SU-DHL-6 (cell line): ENCODE results near the gene AK6.
"Not testable (repeated sequence)": the region's sequence is repeated elsewhere in the genome, so short reads cannot be mapped to it uniquely, and the experiment has no call there.

Experiments
- H2AFZ ChIP-seq: fragments of 200-600 bp; sonication (generic); 2 replicates; pipeline ENCODE4 v1.6.1; 2014; ENCODE audit warnings: low read depth, mild to moderate bottlenecking, moderate library complexity, mixed read lengths, antibody characterized with exemption, low read length; ENCODE audit not compliant: severe bottlenecking
- H3F3A ChIP-seq: fragments of 200-600 bp; shearing (Covaris generic); 2 replicates; pipeline ENCODE4 v1.6.0; 2016; ENCODE audit warnings: antibody characterized with exemption, mild to moderate bottlenecking; ENCODE audit not compliant: insufficient read depth
- H3K27ac ChIP-seq: fragments of 200-600 bp; sonication (generic); 2 replicates; pipeline ENCODE4 v1.5.1; 2016; ENCODE audit warnings: low read depth, mild to moderate bottlenecking, low read length, moderate library complexity, mixed read lengths
- H3K27me3 ChIP-seq: fragments of 200-600 bp; sonication (generic), shearing (Covaris generic); 2 replicates; pipeline ENCODE4 v1.6.0; 2014; ENCODE audit warnings: mild to moderate bottlenecking, low read length
- H3K36me3 ChIP-seq: fragments of 200-600 bp; sonication (generic); 2 replicates; pipeline ENCODE4 v1.6.1; 2014; ENCODE audit warnings: mild to moderate bottlenecking, low read length, mixed read lengths
- H3K4me2 ChIP-seq: fragments of 300-600, 200-600 bp; shearing (Covaris generic), sonication (generic); 2 replicates; pipeline ENCODE4 v1.6.0; 2014; ENCODE audit warnings: low read length, low read depth, mild to moderate bottlenecking; ENCODE audit not compliant: poor library complexity, severe bottlenecking
- H3K4me3 ChIP-seq: fragments of 200-600 bp; sonication (generic); 2 replicates; pipeline ENCODE4 v1.5.1; 2014; ENCODE audit warnings: antibody characterized with exemption, low read length, mild to moderate bottlenecking, mixed read lengths; ENCODE audit not compliant: insufficient read depth, poor library complexity, severe bottlenecking
- H3K79me2 ChIP-seq: fragments of 200-600 bp; sonication (generic); 2 replicates; pipeline ENCODE4 v1.6.1; 2014; ENCODE audit warnings: mild to moderate bottlenecking, low read length, moderate library complexity; ENCODE audit not compliant: insufficient read depth
- H3K9ac ChIP-seq: fragments of 200-600 bp; sonication (generic); 2 replicates; pipeline ENCODE4 v1.7.0; 2014; ENCODE audit warnings: mild to moderate bottlenecking, low read length
- H3K9me2 ChIP-seq: fragments of 200-600 bp; sonication (generic); replicated peaks from 2 replicates; pipeline ENCODE4 v1.6.1; 2014; ENCODE audit warnings: low read length; ENCODE audit not compliant: insufficient read depth
- H3K9me3 ChIP-seq: fragments of 200-600 bp; sonication (generic); 2 replicates; pipeline ENCODE4 v1.6.1; 2014; ENCODE audit warnings: low read length, mixed read lengths; ENCODE audit not compliant: insufficient read depth
- H4K20me1 ChIP-seq: fragments of 200-600 bp; sonication (generic); 2 replicates; pipeline ENCODE4 v1.6.1; 2014; ENCODE audit warnings: low read depth, mild to moderate bottlenecking, antibody characterized with exemption, low read length, moderate library complexity, mixed read lengths
- EZH2phosphoT487 ChIP-seq: fragments of 200-600 bp; sonication (generic), shearing (Covaris generic); conservative IDR thresholded peaks from 2 replicates; pipeline ENCODE4 v1.6.1; 2018; ENCODE audit warnings: mild to moderate bottlenecking, antibody characterized with exemption, low read length, moderate library complexity, mixed read lengths
- TF ChIP-seq, protein P1 (sequence below): fragments of 200-600 bp; sonication (generic); IDR thresholded peaks from one replicate; pipeline ENCODE4 v1.5.1; 2017; ENCODE audit warnings: antibody characterized with exemption, mild to moderate bottlenecking, low read length, moderate library complexity; ENCODE audit not compliant: insufficient read depth, poor library complexity, severe bottlenecking

The AK6 gene

GRCh38 chr5:69372394-69372793 is 3.1 kb upstream of the AK6 start:
- Histone ChIP-seq H4K20me1 (peaks cover 3% of the 10 kb centered on the region; the same call in 1 of the 2 replicates), H3K27me3 (no peaks in the 10 kb centered on the region), H3K36me3 (peaks cover 8% of the 10 kb centered on the region; the same call in 1 of the 2 replicates), H3K27ac (peak overlapping the region; percentile 93), H3K9me3 (no peaks in the 10 kb centered on the region), H3K79me2 (peaks cover 78% of the 10 kb centered on the region), H2AFZ (no peak overlapping the region), H3K9ac (peak overlapping the region; percentile 91), H3K9me2 (no peaks in the 10 kb centered on the region), H3K4me2 (peak overlapping the region; percentile 93), H3K4me3 (peak overlapping the region; percentile 71), H3F3A (peaks cover 40% of the 10 kb centered on the region)
- TF ChIP-seq EZH2phosphoT487: no peak
- TF ChIP-seq, protein P1, sequence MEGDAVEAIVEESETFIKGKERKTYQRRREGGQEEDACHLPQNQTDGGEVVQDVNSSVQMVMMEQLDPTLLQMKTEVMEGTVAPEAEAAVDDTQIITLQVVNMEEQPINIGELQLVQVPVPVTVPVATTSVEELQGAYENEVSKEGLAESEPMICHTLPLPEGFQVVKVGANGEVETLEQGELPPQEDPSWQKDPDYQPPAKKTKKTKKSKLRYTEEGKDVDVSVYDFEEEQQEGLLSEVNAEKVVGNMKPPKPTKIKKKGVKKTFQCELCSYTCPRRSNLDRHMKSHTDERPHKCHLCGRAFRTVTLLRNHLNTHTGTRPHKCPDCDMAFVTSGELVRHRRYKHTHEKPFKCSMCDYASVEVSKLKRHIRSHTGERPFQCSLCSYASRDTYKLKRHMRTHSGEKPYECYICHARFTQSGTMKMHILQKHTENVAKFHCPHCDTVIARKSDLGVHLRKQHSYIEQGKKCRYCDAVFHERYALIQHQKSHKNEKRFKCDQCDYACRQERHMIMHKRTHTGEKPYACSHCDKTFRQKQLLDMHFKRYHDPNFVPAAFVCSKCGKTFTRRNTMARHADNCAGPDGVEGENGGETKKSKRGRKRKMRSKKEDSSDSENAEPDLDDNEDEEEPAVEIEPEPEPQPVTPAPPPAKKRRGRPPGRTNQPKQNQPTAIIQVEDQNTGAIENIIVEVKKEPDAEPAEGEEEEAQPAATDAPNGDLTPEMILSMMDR: no peak

DNA sequence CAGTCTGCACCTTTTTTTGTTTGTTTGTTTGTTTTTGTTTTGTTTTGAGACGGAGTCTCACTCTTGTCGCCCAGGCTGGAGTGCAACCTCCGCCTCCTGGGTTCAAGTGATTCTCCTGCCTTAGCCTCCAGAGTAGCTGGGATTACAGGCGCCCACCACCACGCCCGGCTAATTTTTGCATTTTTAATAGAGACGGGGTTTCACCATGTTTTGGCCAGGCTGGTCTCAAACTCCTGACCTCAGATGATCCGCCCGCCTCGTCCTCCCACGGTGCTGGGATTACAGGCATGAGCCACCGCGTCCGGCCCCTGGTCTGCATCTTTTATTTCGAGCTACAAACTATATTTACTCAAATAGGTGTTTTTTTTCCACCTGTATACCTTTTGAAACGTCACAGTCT is 1.0 kb upstream of the AK6 start:
- peak overlapping the region; percentile 91 for H3K9ac ChIP-seq
- H2AFZ ChIP-seq, H3K9me2 ChIP-seq, H3K9me3 ChIP-seq, H3K27me3 ChIP-seq, H4K20me1 ChIP-seq: not testable (repeated sequence)
- peak overlapping the region; percentile 71 for H3K4me3 ChIP-seq
- H3K27ac ChIP-seq: peak overlapping the region; percentile 93
- H3K79me2 ChIP-seq: peaks cover 84% of the 10 kb centered on the region
- H3F3A ChIP-seq: peaks cover 36% of the 10 kb centered on the region
- H3K4me2 ChIP-seq: peak overlapping the region; percentile 93
- peaks cover 11% of the 10 kb centered on the region for H3K36me3 ChIP-seq

DNA sequence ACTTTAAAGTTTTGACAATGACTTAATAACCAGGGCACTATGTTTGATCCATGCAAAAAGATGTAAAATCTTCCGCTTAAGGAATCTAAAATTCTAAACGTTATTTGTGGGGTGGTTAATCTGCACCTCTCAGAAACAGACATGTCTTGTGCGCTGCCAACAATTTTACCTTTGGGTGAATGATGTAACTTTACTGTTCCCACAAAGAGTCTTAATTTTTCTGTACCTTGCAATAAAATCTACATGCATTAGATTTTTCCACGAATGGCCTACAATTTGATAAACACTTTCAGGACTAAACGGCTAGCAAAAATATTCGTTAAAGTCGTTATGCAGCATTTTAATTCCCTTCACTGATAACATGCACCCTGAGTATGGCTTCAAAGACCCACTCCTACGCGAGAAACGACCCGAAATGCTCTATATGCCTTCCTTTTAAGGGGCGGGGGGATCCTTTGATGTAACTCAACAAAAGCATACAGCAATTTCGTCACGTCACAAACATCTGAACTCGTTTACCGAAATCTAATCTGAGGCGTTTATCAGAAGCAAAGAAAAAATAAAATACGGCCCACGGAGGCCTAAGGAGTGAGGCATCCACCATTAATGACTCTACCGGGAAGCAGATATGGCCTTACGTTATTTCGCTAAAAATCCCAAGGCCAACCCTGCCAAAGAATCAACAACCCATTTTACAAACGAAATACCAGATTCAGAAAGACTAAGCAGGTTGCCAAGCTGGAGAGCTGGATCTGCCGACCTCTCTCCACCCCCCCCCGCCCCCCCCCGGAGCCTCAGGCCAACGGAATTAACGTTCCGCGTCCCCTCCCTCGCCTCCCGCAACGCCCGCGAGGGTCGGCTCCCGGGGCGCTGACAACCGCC is 621 bp downstream of the AK6 start:
- TF ChIP-seq EZH2phosphoT487: no peak
- TF ChIP-seq, protein P1: no peak
- Histone ChIP-seq H3K27me3 (no peaks in the 10 kb centered on the region), H3K79me2 (peaks cover 94% of the 10 kb centered on the region), H4K20me1 (peaks cover 18% of the 10 kb centered on the region; the same call in 1 of the 2 replicates), H3K4me3 (peak overlapping the region; percentile 71), H3K36me3 (peaks cover 22% of the 10 kb centered on the region), H3K9me2 (no peaks in the 10 kb centered on the region), H3K4me2 (peak overlapping the region; percentile 93), H2AFZ (peak overlapping the region; percentile 52), H3K9me3 (no peaks in the 10 kb centered on the region), H3K9ac (peak overlapping the region; percentile 91), H3K27ac (peak overlapping the region; percentile 93), H3F3A (peaks cover 23% of the 10 kb centered on the region)

GRCh38 chr5:69367697-69368279 is 1.5 kb downstream of the AK6 start:
- H3K9ac ChIP-seq: peak overlapping the region; percentile 91
- peaks cover 18% of the 10 kb centered on the region; the same call in 1 of the 2 replicates for H4K20me1 ChIP-seq
- H3K79me2 ChIP-seq: peaks cover 93% of the 10 kb centered on the region
- peaks cover 18% of the 10 kb centered on the region for H3F3A ChIP-seq
- peak overlapping the region; percentile 93 for H3K4me2 ChIP-seq
- H3K27ac ChIP-seq: peak overlapping the region; percentile 93
- TF ChIP-seq, protein P1: peak; percentile 24
- TF ChIP-seq EZH2phosphoT487: no peak
- peak overlapping the region; percentile 71 for H3K4me3 ChIP-seq
- H2AFZ ChIP-seq: no peak overlapping the region
- peaks cover 22% of the 10 kb centered on the region for H3K36me3 ChIP-seq
- H3K27me3 ChIP-seq: no peaks in the 10 kb centered on the region
- H3K9me3 ChIP-seq: no peaks in the 10 kb centered on the region
- H3K9me2 ChIP-seq: no peaks in the 10 kb centered on the region
